Effector memory CD8-positive, alpha-beta T cell (primary cell): ENCODE measurements around the gene LIFR.

Experiments used
- ATAC-seq: fragments of 150-1000 bp; cut with Tn5 transposase; replicated peaks from 2 replicates; pipeline ENCODE4 v1.10.0; 2021; ENCODE audit warnings: mild to moderate bottlenecking, moderate library complexity
- DNase-seq, 3 experiments: peaks; one replicate each; pipeline ENCODE4 v3.0.0; 2021
- H3K27ac Mint-ChIP-seq, 2 donors: one replicate each; pipeline ENCODE4 v1.8.0; 2022; ENCODE audit warnings: mild to moderate bottlenecking in 2 of 2, mixed read lengths in 2 of 2, moderate library complexity in 2 of 2
- H3K27me3 Mint-ChIP-seq, 2 donors: one replicate each; pipeline ENCODE4 v1.8.0; 2022; ENCODE audit warnings: mixed read lengths in 2 of 2
- H3K36me3 Mint-ChIP-seq: one replicate; pipeline ENCODE4 v1.8.0; 2022; ENCODE audit warnings: mild to moderate bottlenecking, moderate library complexity, mixed read lengths; ENCODE audit not compliant: insufficient read depth
- H3K4me1 Mint-ChIP-seq, 2 donors: one replicate each; pipeline ENCODE4 v1.8.0; 2022; ENCODE audit warnings: low read depth in 2 of 2, mixed read lengths in 2 of 2
- H3K4me3 Mint-ChIP-seq, 2 donors: one replicate each; pipeline ENCODE4 v1.8.0; 2022; ENCODE audit warnings: mild to moderate bottlenecking in 2 of 2, mixed read lengths in 2 of 2, moderate library complexity in 2 of 2
- H3K9me3 Mint-ChIP-seq, 2 donors: one replicate each; pipeline ENCODE4 v1.8.0; 2022; ENCODE audit warnings: mixed read lengths in 2 of 2

Gene LIFR

DNA sequence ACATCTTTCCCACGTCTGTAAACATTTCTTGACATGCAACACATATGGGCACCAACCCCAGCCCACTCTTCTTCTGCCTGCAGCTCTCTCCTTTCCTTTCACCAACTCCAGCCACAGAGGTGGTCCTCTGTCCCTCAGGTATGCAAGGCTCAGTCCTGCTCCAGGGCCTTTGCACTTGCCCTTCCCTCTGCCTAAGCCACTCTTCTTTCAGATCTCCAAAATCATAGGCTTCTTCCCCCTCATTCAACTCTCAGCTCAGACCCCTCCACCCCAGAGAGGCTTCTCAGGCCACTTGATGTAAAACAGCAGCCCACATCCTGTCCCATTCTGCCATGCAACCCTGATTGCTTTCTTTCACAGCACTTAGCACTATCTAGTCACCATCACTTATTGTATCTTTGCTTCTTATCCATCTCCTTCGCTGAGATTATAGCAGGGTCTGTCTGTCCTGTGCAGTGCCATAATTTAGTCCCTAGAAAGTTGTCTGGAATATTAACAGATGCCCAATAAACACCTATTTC, 3.4 kb downstream of the LIFR start:
- no peak overlapping the region for H3K27ac Mint-ChIP-seq
- DNase-seq (no peak), ATAC-seq (no peak)
- peaks cover 60 to 63% of the 10 kb centered on the region in 2 donors for H3K27me3 Mint-ChIP-seq
- H3K4me3 Mint-ChIP-seq: no peak overlapping the region
- H3K4me1 Mint-ChIP-seq: peaks cover 0 to 3% of the 10 kb centered on the region in 2 donors
- H3K36me3 Mint-ChIP-seq: peaks cover 2% of the 10 kb centered on the region
- no peaks in the 10 kb centered on the region for H3K9me3 Mint-ChIP-seq

DNA sequence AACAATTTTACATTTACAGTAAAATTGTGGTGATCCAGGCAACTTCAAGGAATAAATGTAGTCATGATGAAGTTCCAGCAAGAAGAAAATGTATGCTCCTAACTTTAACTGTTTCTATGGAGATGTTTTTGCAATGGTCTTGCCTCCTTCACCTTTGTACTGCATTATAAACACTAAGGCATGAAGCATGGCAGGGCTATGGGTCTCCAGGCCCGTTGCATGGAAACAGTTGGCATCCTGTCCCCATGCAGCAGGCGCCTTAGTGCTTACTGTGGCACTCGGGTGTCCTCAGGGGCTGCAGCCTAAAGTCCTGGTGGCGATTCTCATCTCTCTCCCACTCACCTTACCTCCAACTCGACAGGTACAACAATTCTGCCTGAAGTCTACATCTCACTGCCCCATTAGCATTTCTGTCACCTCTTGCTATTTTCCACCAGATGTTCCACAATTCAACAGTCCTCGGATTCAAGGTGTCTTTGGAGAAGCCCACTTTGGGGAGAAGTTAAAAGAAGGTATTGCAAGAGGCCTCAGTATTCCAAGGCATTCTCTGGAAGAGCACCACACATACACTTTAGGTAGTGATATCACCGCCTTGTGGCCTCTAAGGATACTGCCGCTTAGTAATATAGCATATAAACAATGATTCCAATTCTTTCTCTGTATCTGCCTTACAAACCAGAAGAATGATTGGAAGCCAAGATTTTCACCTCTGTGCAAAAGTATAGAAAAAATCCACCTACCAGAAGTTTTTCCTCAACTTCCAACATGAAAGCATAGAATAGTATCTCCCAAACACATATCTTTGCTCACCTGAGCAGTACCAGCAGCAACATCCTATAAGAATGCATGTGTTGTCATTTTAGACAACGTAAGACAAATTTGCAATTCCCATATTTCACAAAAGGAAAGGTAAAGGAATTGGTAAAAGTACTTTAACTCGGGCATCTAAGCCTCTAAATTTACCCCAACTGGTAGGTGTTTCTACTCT, 5.1 kb downstream of the LIFR start:
- Mint-ChIP-seq H3K4me3 (no peak overlapping the region), H3K27ac (no peak overlapping the region), H3K27me3 (peaks cover 46 to 51% of the 10 kb centered on the region in 2 donors), H3K9me3 (no peaks in the 10 kb centered on the region), H3K36me3 (peaks cover 2% of the 10 kb centered on the region), H3K4me1 (peaks cover 0 to 3% of the 10 kb centered on the region in 2 donors)
- DNase-seq (no peak), ATAC-seq (no peak)

GRCh38 chr5:38548064-38548759, 8.2 kb downstream of the LIFR start:
- Mint-ChIP-seq H3K27me3 (peaks cover 31 to 36% of the 10 kb centered on the region in 2 donors), H3K4me3 (no peak overlapping the region), H3K4me1 (no peaks in the 10 kb centered on the region), H3K36me3 (peaks cover 2% of the 10 kb centered on the region), H3K9me3 (no peaks in the 10 kb centered on the region), H3K27ac (no peak overlapping the region)
- ATAC-seq: no peak
- no peak for DNase-seq

- DNase-seq (no peak), ATAC-seq (no peak)
- Mint-ChIP-seq H3K4me3 (no peak overlapping the region), H3K4me1 (no peaks in the 10 kb centered on the region), H3K27me3 (peaks cover 22 to 26% of the 10 kb centered on the region in 2 donors), H3K36me3 (no peaks in the 10 kb centered on the region), H3K9me3 (no peaks in the 10 kb centered on the region), H3K27ac (no peak overlapping the region)
Measured at GRCh38 chr5:38547257-38547656, 9.2 kb downstream of the LIFR start.

DNA sequence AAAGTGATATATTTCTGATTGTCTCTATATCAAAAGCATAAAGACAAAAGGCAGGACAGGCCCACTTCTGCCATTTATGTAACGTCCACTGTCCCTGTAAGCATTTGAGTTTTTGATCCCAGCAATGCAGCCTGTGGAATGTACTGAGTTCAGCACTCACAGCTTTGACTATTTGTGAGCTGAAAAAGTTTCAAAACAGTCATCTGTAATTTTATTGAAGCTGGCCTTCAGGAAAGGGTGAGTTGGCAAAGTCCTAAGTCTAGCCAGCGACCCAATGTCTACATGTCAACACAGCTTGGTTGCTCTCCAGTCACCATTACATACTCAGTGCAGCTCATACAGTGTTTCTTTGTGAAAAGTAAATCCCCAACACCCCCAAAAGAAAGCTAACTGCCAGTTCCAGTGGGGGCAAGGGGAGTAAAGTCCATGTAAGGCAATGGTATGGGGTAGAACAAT, 9.7 kb downstream of the LIFR start:
- Mint-ChIP-seq H3K36me3 (no peaks in the 10 kb centered on the region), H3K27ac (no peak overlapping the region), H3K4me1 (no peaks in the 10 kb centered on the region), H3K27me3 (peaks cover 17 to 21% of the 10 kb centered on the region in 2 donors), H3K9me3 (no peaks in the 10 kb centered on the region), H3K4me3 (no peak overlapping the region)
- no peak for DNase-seq
- ATAC-seq: no peak

- DNase-seq (no peak), ATAC-seq (no peak)
- H3K4me3 Mint-ChIP-seq: no peak overlapping the region
- peaks cover 17 to 19% of the 10 kb centered on the region in 2 donors for H3K27me3 Mint-ChIP-seq
- no peaks in the 10 kb centered on the region for H3K36me3 Mint-ChIP-seq
- no peaks in the 10 kb centered on the region for H3K9me3 Mint-ChIP-seq
- H3K27ac Mint-ChIP-seq: no peak overlapping the region
- H3K4me1 Mint-ChIP-seq: no peaks in the 10 kb centered on the region
Measured at GRCh38 chr5:38543886-38544285, 12.6 kb downstream of the LIFR start.

DNA sequence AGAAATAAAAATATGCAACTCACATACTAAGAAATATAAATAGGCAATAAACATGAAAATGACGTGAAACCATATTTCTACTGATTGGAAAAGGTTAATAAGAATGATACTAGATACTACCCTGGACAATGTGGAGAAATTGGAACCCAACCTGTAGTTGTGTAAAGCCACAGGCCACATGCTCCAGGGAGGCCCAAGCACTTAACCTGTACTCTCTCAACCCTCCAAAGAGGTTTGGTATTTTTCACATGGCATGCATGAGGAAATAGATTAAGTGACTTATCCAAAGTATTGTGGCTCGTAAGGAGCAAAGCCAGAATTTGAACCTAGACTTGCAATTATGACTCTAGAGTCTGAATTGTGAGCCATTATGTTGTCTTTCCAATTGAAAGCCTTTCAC, 13.4 kb downstream of the LIFR start:
- ATAC-seq (no peak), DNase-seq (no peak)
- Mint-ChIP-seq H3K27ac (no peak overlapping the region), H3K36me3 (no peaks in the 10 kb centered on the region), H3K4me3 (no peak overlapping the region), H3K4me1 (no peaks in the 10 kb centered on the region), H3K9me3 (no peaks in the 10 kb centered on the region), H3K27me3 (peaks cover 25 to 27% of the 10 kb centered on the region in 2 donors)

- no peak for DNase-seq
- no peak for ATAC-seq
- H3K27me3 Mint-ChIP-seq: peaks cover 36 to 42% of the 10 kb centered on the region in 2 donors
- no peaks in the 10 kb centered on the region for H3K4me1 Mint-ChIP-seq
- H3K9me3 Mint-ChIP-seq: no peaks in the 10 kb centered on the region
- no peak overlapping the region for H3K4me3 Mint-ChIP-seq
- no peaks in the 10 kb centered on the region for H3K36me3 Mint-ChIP-seq
- H3K27ac Mint-ChIP-seq: no peak overlapping the region
Measured at GRCh38 chr5:38541174-38541725, 15.2 kb downstream of the LIFR start.

DNA sequence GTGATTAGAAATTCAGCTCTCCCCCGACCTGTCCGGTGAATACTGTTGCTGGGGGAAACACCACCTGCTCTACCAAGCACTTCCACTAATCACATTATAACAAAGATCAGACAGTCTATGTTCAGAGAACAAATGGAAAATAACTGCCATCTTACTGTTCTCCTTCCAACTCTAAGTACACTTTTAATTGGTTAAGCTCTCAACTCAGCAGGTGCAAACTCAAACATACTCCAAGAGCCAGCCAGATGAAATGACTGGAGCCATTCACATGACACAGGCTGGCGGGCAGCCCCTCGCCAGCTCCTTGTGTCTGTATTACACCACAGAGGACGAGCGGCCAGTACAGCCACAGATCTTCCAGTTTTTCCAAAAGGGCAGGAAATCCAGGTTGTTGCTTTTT, 16.1 kb downstream of the LIFR start:
- Mint-ChIP-seq H3K27me3 (peaks cover 36 to 42% of the 10 kb centered on the region in 2 donors), H3K4me1 (no peaks in the 10 kb centered on the region), H3K36me3 (no peaks in the 10 kb centered on the region), H3K9me3 (no peaks in the 10 kb centered on the region), H3K4me3 (no peak overlapping the region), H3K27ac (no peak overlapping the region)
- ATAC-seq (no peak), DNase-seq (no peak)

DNA sequence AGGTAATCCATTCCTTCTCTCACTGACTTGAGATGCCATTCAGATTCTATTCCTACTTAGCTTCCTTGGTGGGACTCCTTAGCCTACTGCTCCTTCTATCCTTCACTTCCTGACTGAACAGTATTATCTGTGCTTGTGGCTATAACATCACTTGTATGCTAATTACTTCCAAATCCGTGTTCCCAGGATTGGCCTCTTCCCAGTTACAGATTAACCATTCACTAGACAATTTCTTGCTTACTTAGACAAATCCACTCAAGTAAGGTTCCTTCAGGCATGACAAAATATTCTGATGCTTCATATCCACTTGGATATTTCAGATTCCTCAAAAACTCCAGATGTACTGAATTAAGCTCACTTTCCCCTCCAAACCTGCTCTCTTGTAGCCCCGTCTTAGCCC, 18.3 kb downstream of the LIFR start:
- Mint-ChIP-seq H3K36me3 (no peaks in the 10 kb centered on the region), H3K27ac (no peak overlapping the region), H3K4me3 (no peak overlapping the region), H3K9me3 (no peaks in the 10 kb centered on the region), H3K27me3 (peaks cover 25 to 29% of the 10 kb centered on the region in 2 donors), H3K4me1 (no peaks in the 10 kb centered on the region)
- no peak for DNase-seq
- ATAC-seq: no peak

DNA sequence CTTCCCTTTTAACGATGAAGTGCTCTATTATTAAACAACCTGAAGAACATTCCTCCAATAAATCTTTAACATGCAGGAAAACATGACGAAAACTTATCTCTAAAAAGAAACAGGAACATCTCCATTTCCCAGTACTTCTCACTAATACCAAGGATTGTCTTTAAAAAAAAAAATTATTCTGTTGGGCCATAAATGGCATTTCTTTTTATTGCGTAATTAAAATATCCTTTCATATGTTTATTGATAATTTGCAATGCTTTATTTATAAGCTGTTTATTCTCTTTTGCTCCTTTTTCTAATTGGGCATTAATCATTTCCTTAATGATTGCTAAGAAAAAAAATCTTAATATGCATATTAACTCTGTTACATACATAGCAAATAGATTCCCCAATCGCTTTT, 18.9 kb downstream of the LIFR start:
- no peak for ATAC-seq
- Mint-ChIP-seq H3K27ac (no peak overlapping the region), H3K27me3 (peaks cover 25 to 29% of the 10 kb centered on the region in 2 donors), H3K36me3 (no peaks in the 10 kb centered on the region), H3K4me3 (no peak overlapping the region), H3K4me1 (no peaks in the 10 kb centered on the region), H3K9me3 (no peaks in the 10 kb centered on the region)
- DNase-seq: no peak

DNA sequence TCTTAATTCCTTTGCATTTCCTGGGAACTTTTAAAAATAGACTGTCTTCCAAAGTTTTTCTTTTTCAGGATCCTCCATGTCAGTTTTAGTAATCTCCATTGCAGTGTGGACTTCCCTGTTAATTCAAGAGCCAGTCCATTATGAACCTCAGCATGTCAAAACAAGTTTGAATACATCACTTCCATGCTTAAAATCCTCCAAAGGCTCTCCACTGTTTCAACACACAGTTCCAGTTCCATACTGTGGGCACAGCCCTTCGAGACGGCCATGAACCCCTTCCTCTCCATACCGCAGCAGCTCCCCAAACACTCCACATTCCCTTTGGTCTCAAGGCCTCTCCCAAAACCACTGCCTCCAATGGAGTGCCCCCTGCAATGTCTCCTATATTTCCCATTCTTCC, 19.5 kb downstream of the LIFR start:
- Mint-ChIP-seq H3K4me3 (no peak overlapping the region), H3K4me1 (no peaks in the 10 kb centered on the region), H3K27me3 (peaks cover 25 to 29% of the 10 kb centered on the region in 2 donors), H3K27ac (no peak overlapping the region), H3K9me3 (no peaks in the 10 kb centered on the region), H3K36me3 (no peaks in the 10 kb centered on the region)
- ATAC-seq: no peak
- no peak for DNase-seq

GRCh38 chr5:38535845-38536244, 20.6 kb downstream of the LIFR start:
- ATAC-seq (no peak), DNase-seq (no peak)
- Mint-ChIP-seq H3K27me3 (peaks cover 25 to 29% of the 10 kb centered on the region in 2 donors), H3K36me3 (no peaks in the 10 kb centered on the region), H3K9me3 (no peaks in the 10 kb centered on the region), H3K4me1 (no peaks in the 10 kb centered on the region), H3K4me3 (no peak overlapping the region), H3K27ac (no peak overlapping the region)
